ENCODE data around the gene EEF1AKMT3. TPM values are rescaled to one million over a fixed set of nuclear protein-coding genes. Genes with fewer than 3 reads are reported as not detected.

Gene EEF1AKMT3
- total and polyA plus RNA-seq, 9 of the 15 experiments (the other 6 are each of a cell fraction or from before 2014, with no cell fraction given): 4.1 to 17.2 (median 7.9) TPM

- peak; percentile 99; the same call in 1 of the 2 replicates for TF ChIP-seq ATF3 (IDR thresholded peaks at IDR 0.05)
- peak; percentile 97 for TF ChIP-seq ATF3 (CRISPR knock-in tag; conservative IDR thresholded peaks at IDR 0.05)
- peak; percentile 30; the same call in 1 of the 2 replicates for TF ChIP-seq ESRRA (IDR thresholded peaks at IDR 0.05; ENCODE audit: borderline replicate concordance, low read depth)
- TF ChIP-seq MLLT1 (IDR thresholded peaks at IDR 0.05): peak in 1 of 2 experiments; percentile 1; a peak in 1 of 4 replicates
- TF ChIP-seq U2AF1 (optimal IDR thresholded peaks at IDR 0.05; ENCODE audit: low read depth, low read length): no peak
- peak in 1 of 2 experiments; percentile 79; a peak in 2 of 4 replicates for TF ChIP-seq FOXA3 (CRISPR knock-in tag; conservative IDR thresholded peaks at IDR 0.05 in 1 of 2, IDR thresholded peaks at IDR 0.05 in 1 of 2)
- peak; percentile 96 for TF ChIP-seq TAF9B (IDR thresholded peaks at IDR 0.05; ENCODE audit: partially characterized antibody)
- TF ChIP-seq CXXC5 (CRISPR knock-in tag; IDR thresholded peaks at IDR 0.05): peak; percentile 99
- peak; percentile 73; the same call in 1 of the 2 replicates for TF ChIP-seq THAP12 (CRISPR knock-in tag; IDR thresholded peaks at IDR 0.05)
- peak; percentile 42; the same call in 1 of the 2 replicates for TF ChIP-seq REST (IDR thresholded peaks at IDR 0.05; ENCODE audit: borderline replicate concordance)
- no peak for TF ChIP-seq REST (CRISPR knock-in tag; IDR thresholded peaks at IDR 0.05; ENCODE audit: low read depth)
- TF ChIP-seq USF2 (CRISPR knock-in tag; IDR thresholded peaks at IDR 0.05): no peak
- TF ChIP-seq CREM (IDR thresholded peaks at IDR 0.05; ENCODE audit: low read depth): peak; percentile 98
These were observed 463 bp upstream of the EEF1AKMT3 start, which contains the start of gene METTL1 (continued) for GRCh38 chr12:57771873-57772428.

Measured in K562 (cell line).